ENCODE data around the gene SANBR.

SANBR gene

DNA sequence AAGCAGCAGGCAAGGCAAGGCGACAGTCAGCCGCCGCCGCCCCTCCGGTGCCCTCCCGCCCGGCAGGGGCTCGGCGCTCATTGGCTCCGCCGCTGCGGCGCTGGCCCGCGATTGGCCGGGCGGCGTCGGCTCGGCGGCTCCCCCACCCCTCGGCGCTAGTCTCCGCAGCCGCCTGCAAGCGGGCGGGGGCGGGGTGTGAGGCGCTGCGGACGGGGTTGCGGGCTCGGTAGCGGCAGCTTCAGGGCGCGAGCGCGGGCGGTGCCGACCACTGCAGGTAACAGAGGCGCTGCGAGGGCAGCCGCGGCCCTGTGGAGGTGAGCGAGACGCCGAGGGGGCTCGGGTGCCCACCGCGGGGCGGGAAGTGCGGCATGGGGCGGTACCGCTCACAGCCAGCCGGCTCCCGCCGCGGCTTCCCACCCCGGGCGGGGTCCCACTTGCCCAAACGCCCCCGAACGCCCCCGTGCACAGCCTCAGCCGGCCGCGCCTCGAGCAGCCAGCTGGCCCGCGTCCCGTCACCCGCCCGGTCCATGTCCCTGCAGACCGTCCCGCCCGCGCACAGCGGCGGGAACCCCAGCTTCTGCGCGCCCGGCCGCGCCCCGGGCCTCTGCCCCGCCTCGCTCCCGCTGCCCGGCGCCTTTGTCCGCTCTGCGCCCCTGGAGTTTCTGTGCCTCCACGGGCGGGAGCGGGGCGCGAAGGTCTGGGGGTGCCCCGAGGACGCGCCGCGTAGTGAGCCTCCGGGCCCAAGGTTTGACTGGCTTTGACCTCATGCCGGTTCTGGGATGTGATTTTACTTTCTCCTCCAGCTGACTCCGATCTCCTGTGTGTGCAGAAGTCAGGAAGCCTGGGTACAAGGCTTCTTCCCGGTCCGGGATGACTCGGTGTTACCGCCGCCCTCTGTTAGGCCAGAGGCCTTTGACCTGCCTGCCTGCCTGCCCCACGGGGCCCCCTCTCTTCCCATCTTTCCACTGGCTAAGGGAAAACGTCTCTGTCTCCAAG lies at the start of gene SANBR:
SANBR (plus strand) TSS at position 158 of the 996 bp plus-strand sequence. CDS start 4,480 bp downstream, outside the sequence.
- Histone ChIP-seq H3K4me3 (ENCODE audit: low read length, poor library complexity, severe bottlenecking) (peak within 1 kb of the TSS; percentile 71), H3K9me3 (ENCODE audit: insufficient read depth, low read depth, low read length) (no peaks in the 10 kb centered on the region), H3K36me3 (ENCODE audit: insufficient read depth, low read length) (no peaks in the 10 kb centered on the region), H3K9me2 (replicated peaks; ENCODE audit: low read depth, low read length) (no peaks in the 10 kb centered on the region), H2AFZ (ENCODE audit: low read length) (peak within 1 kb of the TSS; percentile 89), H3K79me2 (ENCODE audit: insufficient read depth, low read length) (peaks cover 10% of the 10 kb centered on the region; the same call in 1 of the 2 replicates), H3K9ac (ENCODE audit: low read depth, low read length, poor library complexity, severe bottlenecking) (peak within 1 kb of the TSS; percentile 74), H4K20me1 (ENCODE audit: insufficient read depth, low read length, poor library complexity, severe bottlenecking) (no peaks in the 10 kb centered on the region), H3K27me3 (ENCODE audit: insufficient read depth, low read length, poor library complexity, severe bottlenecking) (no peaks in the 10 kb centered on the region), H3K4me1 (ENCODE audit: insufficient read depth, low read length, poor library complexity, severe bottlenecking) (peaks cover 23% of the 10 kb centered on the region), H3F3A (ENCODE audit: low read depth) (no peaks in the 10 kb centered on the region), H3K4me2 (ENCODE audit: low read depth, low read length, poor library complexity, severe bottlenecking) (peak within 1 kb of the TSS; percentile 85)
- TF ChIP-seq EZH2phosphoT487 (IDR thresholded peaks at IDR 0.05; ENCODE audit: borderline replicate concordance): no peak
- TF ChIP-seq, protein P1, sequence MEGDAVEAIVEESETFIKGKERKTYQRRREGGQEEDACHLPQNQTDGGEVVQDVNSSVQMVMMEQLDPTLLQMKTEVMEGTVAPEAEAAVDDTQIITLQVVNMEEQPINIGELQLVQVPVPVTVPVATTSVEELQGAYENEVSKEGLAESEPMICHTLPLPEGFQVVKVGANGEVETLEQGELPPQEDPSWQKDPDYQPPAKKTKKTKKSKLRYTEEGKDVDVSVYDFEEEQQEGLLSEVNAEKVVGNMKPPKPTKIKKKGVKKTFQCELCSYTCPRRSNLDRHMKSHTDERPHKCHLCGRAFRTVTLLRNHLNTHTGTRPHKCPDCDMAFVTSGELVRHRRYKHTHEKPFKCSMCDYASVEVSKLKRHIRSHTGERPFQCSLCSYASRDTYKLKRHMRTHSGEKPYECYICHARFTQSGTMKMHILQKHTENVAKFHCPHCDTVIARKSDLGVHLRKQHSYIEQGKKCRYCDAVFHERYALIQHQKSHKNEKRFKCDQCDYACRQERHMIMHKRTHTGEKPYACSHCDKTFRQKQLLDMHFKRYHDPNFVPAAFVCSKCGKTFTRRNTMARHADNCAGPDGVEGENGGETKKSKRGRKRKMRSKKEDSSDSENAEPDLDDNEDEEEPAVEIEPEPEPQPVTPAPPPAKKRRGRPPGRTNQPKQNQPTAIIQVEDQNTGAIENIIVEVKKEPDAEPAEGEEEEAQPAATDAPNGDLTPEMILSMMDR (conservative IDR thresholded peaks at IDR 0.05; ENCODE audit: low read length): no peak

DNA sequence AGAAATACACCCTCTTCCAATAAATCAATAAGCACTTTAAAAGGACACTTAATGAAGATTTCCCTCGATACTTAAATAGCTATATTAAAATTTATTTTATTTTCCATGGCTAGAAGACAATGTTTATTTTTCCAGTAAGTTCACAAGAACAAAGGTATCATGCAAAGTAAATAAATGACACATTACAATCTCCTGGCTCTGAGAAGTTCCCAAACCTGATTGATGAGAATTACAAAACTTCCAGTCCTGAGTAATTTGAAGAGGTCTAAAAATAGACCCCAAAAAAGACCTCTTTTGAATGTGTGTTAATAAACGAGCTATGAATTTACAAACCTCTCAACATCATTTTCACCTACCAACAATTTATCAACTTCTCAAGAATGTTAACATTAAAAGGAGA lies 49.7 kb upstream of the SANBR start:
- Histone ChIP-seq H3K27me3 (ENCODE audit: insufficient read depth, low read length, poor library complexity, severe bottlenecking) (no peaks in the 10 kb centered on the region), H3K9me3 (ENCODE audit: insufficient read depth, low read depth, low read length) (no peaks in the 10 kb centered on the region), H3K9ac (ENCODE audit: low read depth, low read length, poor library complexity, severe bottlenecking) (peak overlapping the region; percentile 82), H3K79me2 (ENCODE audit: insufficient read depth, low read length) (peaks cover 46% of the 10 kb centered on the region), H4K20me1 (ENCODE audit: insufficient read depth, low read length, poor library complexity, severe bottlenecking) (peaks cover 26% of the 10 kb centered on the region), H3K9me2 (replicated peaks; ENCODE audit: low read depth, low read length) (no peaks in the 10 kb centered on the region), H3K36me3 (ENCODE audit: insufficient read depth, low read length) (no peaks in the 10 kb centered on the region), H2AFZ (ENCODE audit: low read length) (no peak overlapping the region), H3K4me2 (ENCODE audit: low read depth, low read length, poor library complexity, severe bottlenecking) (peak overlapping the region; percentile 99), H3F3A (ENCODE audit: low read depth) (no peaks in the 10 kb centered on the region), H3K4me1 (ENCODE audit: insufficient read depth, low read length, poor library complexity, severe bottlenecking) (peaks cover 25% of the 10 kb centered on the region), H3K4me3 (ENCODE audit: low read length, poor library complexity, severe bottlenecking) (peak overlapping the region; percentile 96)
- TF ChIP-seq, protein P1 (conservative IDR thresholded peaks at IDR 0.05; ENCODE audit: low read length): no peak
- no peak for TF ChIP-seq EZH2phosphoT487 (IDR thresholded peaks at IDR 0.05; ENCODE audit: borderline replicate concordance)

DNA sequence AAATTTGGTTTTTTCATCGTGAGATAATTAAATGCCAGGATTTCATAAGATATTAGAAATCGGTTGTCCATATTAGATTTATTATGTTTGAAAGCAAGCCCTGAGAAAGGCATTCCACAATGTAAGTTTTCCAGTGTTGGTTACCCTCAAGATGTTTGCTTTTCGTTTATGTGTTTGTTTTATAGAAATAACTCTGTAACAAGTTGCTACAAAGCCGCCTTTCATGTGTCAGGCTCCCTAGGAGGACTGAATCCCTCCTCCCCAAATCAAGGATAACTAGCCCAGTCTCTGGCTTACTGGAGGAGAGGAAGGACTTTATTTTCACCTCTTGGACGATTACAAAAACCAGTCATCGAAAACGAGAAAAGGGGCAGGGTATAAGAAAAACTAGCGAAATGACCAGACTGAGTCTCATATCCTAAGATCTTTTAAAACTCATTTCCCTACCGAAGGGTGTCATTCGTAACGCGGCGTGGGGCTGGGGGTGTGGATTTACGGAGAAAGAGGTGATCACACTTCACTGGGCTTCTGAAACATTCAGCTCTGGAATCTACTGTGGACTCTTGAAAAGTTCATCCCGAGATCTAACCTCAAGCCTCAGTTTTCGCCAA lies 49.2 kb upstream of the SANBR start:
- Histone ChIP-seq H2AFZ (ENCODE audit: low read length) (peak overlapping the region; percentile 98), H3K9me2 (replicated peaks; ENCODE audit: low read depth, low read length) (no peaks in the 10 kb centered on the region), H3K36me3 (ENCODE audit: insufficient read depth, low read length) (no peaks in the 10 kb centered on the region), H3F3A (ENCODE audit: low read depth) (no peaks in the 10 kb centered on the region), H3K27me3 (ENCODE audit: insufficient read depth, low read length, poor library complexity, severe bottlenecking) (no peaks in the 10 kb centered on the region), H3K4me2 (ENCODE audit: low read depth, low read length, poor library complexity, severe bottlenecking) (peak overlapping the region; percentile 99), H3K4me3 (ENCODE audit: low read length, poor library complexity, severe bottlenecking) (peak overlapping the region; percentile 96), H3K79me2 (ENCODE audit: insufficient read depth, low read length) (peaks cover 51% of the 10 kb centered on the region), H4K20me1 (ENCODE audit: insufficient read depth, low read length, poor library complexity, severe bottlenecking) (peaks cover 26% of the 10 kb centered on the region), H3K4me1 (ENCODE audit: insufficient read depth, low read length, poor library complexity, severe bottlenecking) (peaks cover 25% of the 10 kb centered on the region), H3K9me3 (ENCODE audit: insufficient read depth, low read depth, low read length) (no peaks in the 10 kb centered on the region), H3K9ac (ENCODE audit: low read depth, low read length, poor library complexity, severe bottlenecking) (peak overlapping the region; percentile 82)
- no peak for TF ChIP-seq EZH2phosphoT487 (IDR thresholded peaks at IDR 0.05; ENCODE audit: borderline replicate concordance)
- TF ChIP-seq, protein P1 (conservative IDR thresholded peaks at IDR 0.05; ENCODE audit: low read length): no peak

Measured in Loucy (cell line).